Kidney (tissue), 14 donors: Measurements from ENCODE around the gene MAGI1. TPM values are rescaled to one million over a fixed set of nuclear protein-coding genes. Genes with fewer than 3 reads are reported as not detected.
"Not testable (repeated sequence)": the region's sequence is repeated elsewhere in the genome, so short reads cannot be mapped to it uniquely, and the experiment has no call there.

Source experiments
- DNase-seq, 5 donors: peaks; one replicate each; pipeline ENCODE4 v3.0.0-alpha.2; 2013 to 2020
- FAIRE-seq: peaks from 2 replicates; lab custom pipeline; 2012; peaks lifted over from hg19 to GRCh38; lab: Jason Lieb, UNC
- H3K27ac ChIP-seq, 2 donors: one replicate each; pipeline ENCODE4 v1.7.0; 2013; ENCODE audit warnings: low read depth in 2 of 2, low read length in 2 of 2, inconsistent platforms in 1 of 2
- H3K27me3 ChIP-seq: one replicate; pipeline ENCODE4 v1.7.1; 2013; ENCODE audit warnings: low read length, inconsistent platforms; ENCODE audit not compliant: control insufficient read depth, insufficient read depth
- H3K36me3 ChIP-seq, 3 donors: one replicate each; pipeline versions ENCODE4 v1.7.0 to v1.7.1; 2013; ENCODE audit warnings: low read length in 3 of 3, control low read depth in 1 of 3, inconsistent platforms in 1 of 3; ENCODE audit not compliant: insufficient read depth in 3 of 3, control insufficient read depth in 2 of 3
- H3K4me1 ChIP-seq, 3 donors: one replicate each; pipeline versions ENCODE4 v1.7.0 to v1.7.1; 2013; ENCODE audit warnings: low read length in 3 of 3, inconsistent platforms in 1 of 3, low read depth in 1 of 3; ENCODE audit not compliant: control insufficient read depth in 2 of 3, insufficient read depth in 2 of 3
- H3K4me3 ChIP-seq, 3 donors: one replicate each; pipeline versions ENCODE4 v1.7.0 to v1.8.1; 2013; ENCODE audit warnings: low read length in 3 of 3, control low read depth in 1 of 3, inconsistent platforms in 1 of 3
- H3K9ac ChIP-seq, 3 donors: one replicate each; pipeline versions ENCODE4 v1.7.0 to v1.7.1; 2013; ENCODE audit warnings: low read length in 3 of 3, control low read depth in 1 of 3, inconsistent platforms in 1 of 3
- H3K9me3 ChIP-seq, 3 donors: one replicate each; pipeline versions ENCODE4 v1.7.0 to v1.7.1; 2013; ENCODE audit warnings: low read length in 3 of 3, control low read depth in 1 of 3, inconsistent platforms in 1 of 3; ENCODE audit not compliant: control insufficient read depth in 2 of 3, insufficient read depth in 1 of 3
- intact Hi-C: fragments of 100-400 bp; cut with DNase I; formaldehyde crosslinking; loops from one replicate; pipeline ENCODE4 v1.11.1; 2022
- polyA plus RNA-seq: library from polyadenylated mRNA; stranded (reverse); fragments of 350-450 nt; fragmentation: Illumina TruSeq; extraction: RNeasy Lipid Tissue Mini Kit (QIAGEN cat#74804); gene quantifications from one replicate; pipeline ENCODE4 v1.2.3, GENCODE V29; 2014; ENCODE audit warnings: low read depth, low replicate concordance; ENCODE audit not compliant: insufficient read depth
- total RNA-seq: library from RNA; stranded (reverse); fragmentation: NEBNext Ultra II Directional; extraction: Animal tissue kit (Norgen Biotek cat#: 25700); gene quantifications from one replicate; pipeline ENCODE4 v1.2.1, GENCODE V29; 2021
- TF ChIP-seq, protein P1 (sequence below): IDR thresholded peaks from 3 replicates; pipeline ENCODE4 v1.5.1; 2012; ENCODE audit warnings: mild to moderate bottlenecking, moderate library complexity, borderline replicate concordance; ENCODE audit not compliant: insufficient read depth; ENCODE audit errors: extremely low read depth
- donor health status: control.
- donor health status: control.
- donor health status: control.
- donor health status: control.
- donor health status: control.
- donor health status: DM: yes; HTN: yes; CAD: no.
- donor health status: Normal renal cell carcinoma (clear cell type).

The MAGI1 gene
- total and polyA plus RNA-seq, 2 donors from 2014 or later = 8.2 to 42.8 TPM

DNA sequence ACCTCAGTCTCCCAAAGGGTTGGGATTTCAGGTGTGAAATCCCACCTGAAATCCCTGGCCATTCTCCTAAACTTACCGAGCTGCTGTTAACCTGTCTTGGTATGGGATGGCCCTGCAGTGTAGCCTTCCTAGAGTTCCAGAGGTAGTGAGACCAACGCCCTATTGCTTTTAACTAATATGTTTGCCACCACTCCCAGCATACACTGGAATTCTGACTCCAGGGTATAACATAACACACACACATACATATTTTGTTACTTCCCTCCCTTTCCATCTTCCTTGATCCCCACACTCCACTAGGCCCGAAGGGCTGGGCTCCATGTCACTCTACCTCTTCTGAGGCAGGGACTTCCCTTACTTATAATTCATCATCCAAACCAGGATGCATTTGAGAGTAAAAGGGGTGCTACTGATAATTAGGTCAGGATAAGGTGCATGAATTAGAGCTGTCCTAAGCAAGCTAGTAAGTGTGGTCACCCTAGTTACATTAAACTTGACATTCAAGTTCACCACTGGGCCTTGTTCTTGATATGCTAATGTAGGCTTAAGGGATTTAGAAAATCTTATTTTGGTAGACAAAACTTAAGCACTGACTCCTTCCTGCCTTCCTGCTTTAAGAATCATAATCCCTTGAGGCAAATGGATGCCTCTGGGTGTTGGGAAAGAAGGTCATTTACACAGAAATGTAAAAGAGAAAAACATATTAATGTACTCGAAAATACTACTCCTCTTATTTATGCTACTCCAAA is 317.6 kb downstream of the MAGI1 start:
- intact Hi-C loops = no loop called here
- FAIRE-seq = no peak
- TF ChIP-seq, protein P1, sequence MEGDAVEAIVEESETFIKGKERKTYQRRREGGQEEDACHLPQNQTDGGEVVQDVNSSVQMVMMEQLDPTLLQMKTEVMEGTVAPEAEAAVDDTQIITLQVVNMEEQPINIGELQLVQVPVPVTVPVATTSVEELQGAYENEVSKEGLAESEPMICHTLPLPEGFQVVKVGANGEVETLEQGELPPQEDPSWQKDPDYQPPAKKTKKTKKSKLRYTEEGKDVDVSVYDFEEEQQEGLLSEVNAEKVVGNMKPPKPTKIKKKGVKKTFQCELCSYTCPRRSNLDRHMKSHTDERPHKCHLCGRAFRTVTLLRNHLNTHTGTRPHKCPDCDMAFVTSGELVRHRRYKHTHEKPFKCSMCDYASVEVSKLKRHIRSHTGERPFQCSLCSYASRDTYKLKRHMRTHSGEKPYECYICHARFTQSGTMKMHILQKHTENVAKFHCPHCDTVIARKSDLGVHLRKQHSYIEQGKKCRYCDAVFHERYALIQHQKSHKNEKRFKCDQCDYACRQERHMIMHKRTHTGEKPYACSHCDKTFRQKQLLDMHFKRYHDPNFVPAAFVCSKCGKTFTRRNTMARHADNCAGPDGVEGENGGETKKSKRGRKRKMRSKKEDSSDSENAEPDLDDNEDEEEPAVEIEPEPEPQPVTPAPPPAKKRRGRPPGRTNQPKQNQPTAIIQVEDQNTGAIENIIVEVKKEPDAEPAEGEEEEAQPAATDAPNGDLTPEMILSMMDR = no peak

DNA sequence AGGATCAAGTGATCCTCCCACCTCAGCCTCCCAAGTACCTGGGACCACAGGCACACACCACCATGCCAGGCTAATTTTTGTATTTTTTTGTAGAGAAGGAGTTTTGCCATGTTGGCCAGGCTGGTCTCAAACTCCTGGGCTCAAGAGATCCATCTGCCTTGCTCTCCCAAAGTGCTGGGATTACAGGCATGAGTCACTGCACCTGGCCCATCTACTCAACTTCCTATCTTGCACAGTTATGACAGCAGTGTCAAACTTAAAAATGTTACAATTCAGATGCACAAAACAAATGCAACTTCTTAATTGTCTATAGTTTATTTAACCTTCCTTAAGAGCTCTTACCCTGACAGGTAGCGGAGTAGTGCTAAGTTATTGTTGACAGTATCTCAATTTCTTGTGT is 319.1 kb downstream of the MAGI1 start:
- H3K27ac ChIP-seq, FAIRE-seq, H3K9ac ChIP-seq, H3K36me3 ChIP-seq, H3K9me3 ChIP-seq, H3K4me1 ChIP-seq, intact Hi-C loops, H3K4me3 ChIP-seq, H3K27me3 ChIP-seq, DNase-seq: not testable (repeated sequence)

More for the DNA sequence above, 317.6 kb downstream of the MAGI1 start:
- H3K4me3 ChIP-seq = no peak overlapping the region
- H3K4me1 ChIP-seq = peaks cover 0 to 3% (median 0%) of the 10 kb centered on the region in 3 donors
- H3K9ac ChIP-seq = no peak overlapping the region
- no peaks in the 10 kb centered on the region for H3K36me3 ChIP-seq
- no peaks in the 10 kb centered on the region for H3K27me3 ChIP-seq
- H3K27ac ChIP-seq = no peak overlapping the region
- no peaks in the 10 kb centered on the region for H3K9me3 ChIP-seq
- no peak for DNase-seq

DNA sequence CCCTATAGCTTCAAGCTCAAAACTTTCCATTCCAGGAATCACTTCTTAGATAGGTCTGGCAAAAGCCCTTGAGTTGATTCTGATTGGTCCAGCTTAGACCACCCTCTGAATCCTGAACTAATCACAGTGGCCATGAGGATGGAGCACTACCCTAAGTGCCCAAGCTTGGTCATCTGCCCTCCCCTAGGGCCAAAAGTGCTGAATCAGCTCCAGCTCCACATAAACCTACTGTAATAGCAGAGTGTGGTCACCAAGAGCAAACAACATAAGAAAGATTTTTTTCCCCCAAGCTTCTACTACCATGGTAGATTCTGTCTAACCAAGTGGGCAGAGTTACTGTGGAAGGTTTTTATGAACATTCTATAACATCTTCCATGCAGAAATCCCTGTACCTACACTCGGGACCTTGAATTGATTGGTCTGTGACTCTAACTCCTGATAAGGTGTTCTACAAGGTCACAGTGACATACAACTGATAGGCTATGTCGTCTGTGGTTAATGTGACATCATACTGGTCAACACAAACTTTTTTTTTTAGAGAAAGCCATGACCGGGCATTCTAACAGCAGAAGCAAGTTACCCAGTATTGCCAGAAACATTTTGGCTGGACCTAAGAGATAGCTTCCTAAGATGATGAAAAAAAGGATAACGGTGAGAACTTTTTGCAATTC is 320.9 kb downstream of the MAGI1 start:
- H3K9me3 ChIP-seq = no peaks in the 10 kb centered on the region
- no peak overlapping the region for H3K27ac ChIP-seq
- no peaks in the 10 kb centered on the region for H3K27me3 ChIP-seq
- TF ChIP-seq, protein P1 = no peak
- DNase-seq (no peak), FAIRE-seq (no peak)
- H3K4me1 ChIP-seq = peaks cover 0 to 3% (median 0%) of the 10 kb centered on the region in 3 donors
- H3K9ac ChIP-seq = no peak overlapping the region
- intact Hi-C loops = no loop called here
- no peak overlapping the region for H3K4me3 ChIP-seq
- H3K36me3 ChIP-seq = no peaks in the 10 kb centered on the region

DNA sequence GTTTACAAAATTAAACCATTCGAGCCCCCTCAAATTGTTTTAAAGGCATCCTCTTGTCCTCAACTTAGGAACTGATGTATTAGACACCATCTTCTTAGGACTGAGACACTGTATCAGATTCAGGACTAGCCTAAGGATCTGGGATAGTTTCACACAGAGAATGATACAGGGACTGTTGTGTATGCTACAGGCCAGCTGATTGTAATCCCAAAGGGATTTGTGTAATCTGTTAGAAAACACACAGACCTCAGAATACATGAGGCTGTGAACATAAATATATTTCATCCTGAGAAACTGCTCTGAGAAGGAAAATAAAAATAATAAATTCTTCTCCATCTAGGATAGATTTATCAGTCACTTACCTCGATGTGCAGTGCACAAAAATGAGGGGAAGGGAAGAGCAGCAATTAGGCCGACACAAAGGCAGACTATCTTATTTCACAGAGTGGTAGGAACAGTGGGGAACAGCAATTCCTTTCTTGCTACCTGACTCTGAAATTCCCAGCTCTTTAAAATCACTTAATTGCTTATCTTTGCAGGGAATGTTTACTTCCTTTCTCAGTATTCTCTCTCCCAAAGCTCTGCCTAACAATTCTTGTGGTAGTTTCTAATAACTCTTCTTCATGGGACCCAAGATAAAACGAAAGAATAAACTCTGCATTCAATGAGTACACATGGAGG is 322.5 kb downstream of the MAGI1 start:
- intact Hi-C loops = no loop called here
- H3K9ac ChIP-seq = no peak overlapping the region
- H3K4me3 ChIP-seq = no peak overlapping the region
- no peak for FAIRE-seq
- H3K4me1 ChIP-seq = peaks cover 0 to under 1% (median 0%) of the 10 kb centered on the region in 3 donors
- DNase-seq = no peak
- TF ChIP-seq, protein P1 = no peak
- no peaks in the 10 kb centered on the region for H3K9me3 ChIP-seq
- no peaks in the 10 kb centered on the region for H3K27me3 ChIP-seq
- H3K36me3 ChIP-seq = no peaks in the 10 kb centered on the region
- H3K27ac ChIP-seq = no peak overlapping the region
